GM19099 (cell line): ENCODE data around the gene EXOSC1.

ENCODE experiments used
- POLR2A ChIP-seq: IDR thresholded peaks from 3 replicates; pipeline ENCODE4 v1.6.1; 2011; ENCODE audit warnings: low read depth; ENCODE audit not compliant: insufficient read length; ENCODE audit errors: extremely low read depth

Gene EXOSC1

DNA sequence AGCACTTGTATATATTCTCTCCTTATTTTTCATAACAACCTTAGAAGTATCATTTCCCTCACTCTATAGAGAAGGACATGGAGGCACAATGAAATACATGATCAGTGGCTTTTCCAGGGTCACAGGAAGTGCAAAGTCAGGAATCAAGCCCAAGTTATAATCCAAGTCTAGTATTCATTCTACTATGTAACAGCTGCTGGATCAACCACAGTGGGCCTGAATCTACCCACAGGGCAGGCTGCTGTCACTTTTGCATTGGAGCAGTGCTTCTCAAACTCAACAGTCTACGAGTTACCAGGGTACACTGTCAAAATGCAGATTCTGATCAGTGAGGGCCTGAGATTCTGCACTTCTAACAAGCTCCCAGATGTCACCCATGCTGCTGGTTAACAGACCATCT, 18.4 kb upstream of the EXOSC1 start:
- TF ChIP-seq POLR2A = no peak

DNA sequence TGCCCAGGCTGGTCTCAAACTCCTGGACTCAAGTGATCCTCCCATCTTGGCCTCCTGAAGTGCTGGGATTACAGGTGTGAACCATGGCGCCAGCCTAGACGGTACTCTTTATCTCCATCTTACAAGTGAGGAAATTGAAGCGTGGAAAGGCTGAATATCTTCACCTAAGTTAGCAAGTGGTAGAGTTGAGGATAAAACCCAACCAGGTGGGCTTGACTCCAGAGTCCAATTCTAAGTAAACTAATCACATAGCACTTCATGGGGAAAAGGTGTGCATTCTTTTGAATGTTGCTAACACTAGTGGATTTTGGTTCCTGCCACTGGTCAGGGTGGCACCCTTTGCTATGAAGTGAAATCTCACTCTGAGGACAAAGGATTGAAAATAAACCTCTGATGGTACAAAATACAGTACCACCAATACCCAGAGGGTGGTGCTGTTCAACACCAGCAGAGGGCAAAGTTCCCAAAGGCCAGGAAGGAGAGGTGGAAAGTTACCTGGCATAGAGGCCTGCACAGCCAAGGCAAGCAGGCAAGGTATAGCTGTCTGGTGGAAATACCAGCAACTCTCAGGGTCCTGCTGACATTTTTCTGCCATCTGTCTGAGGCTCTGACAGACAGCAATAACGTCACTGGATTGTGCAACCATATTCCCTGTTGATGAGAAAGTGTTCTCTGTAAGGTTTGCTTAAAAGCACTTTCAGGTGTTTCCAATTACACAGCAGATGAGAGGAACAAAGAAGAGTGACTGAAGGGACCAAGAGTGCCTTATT, 17.7 kb upstream of the EXOSC1 start:
- TF ChIP-seq POLR2A = no peak

DNA sequence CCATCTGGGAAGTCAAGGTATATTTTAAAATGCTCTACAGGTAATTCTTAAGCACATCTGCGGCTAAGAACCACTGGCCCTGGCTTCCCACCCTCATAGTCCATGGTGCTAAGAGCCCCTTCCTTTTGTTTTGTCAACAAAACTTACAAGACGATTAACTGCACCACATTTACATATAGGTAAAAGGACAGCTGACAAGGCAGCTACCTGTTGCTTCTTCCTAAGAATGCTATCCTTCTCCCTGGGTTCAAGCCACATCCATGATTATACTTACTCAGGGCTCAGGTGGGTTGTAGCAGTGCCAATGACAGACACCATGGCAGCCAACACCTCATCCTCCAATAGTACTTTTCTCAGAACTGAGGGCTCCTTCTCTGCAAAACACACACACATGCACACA, 16.5 kb upstream of the EXOSC1 start:
- TF ChIP-seq POLR2A = no peak

- TF ChIP-seq POLR2A = no peak
Observed at GRCh38 chr10:97459933-97460332, 14.1 kb upstream of the EXOSC1 start.

DNA sequence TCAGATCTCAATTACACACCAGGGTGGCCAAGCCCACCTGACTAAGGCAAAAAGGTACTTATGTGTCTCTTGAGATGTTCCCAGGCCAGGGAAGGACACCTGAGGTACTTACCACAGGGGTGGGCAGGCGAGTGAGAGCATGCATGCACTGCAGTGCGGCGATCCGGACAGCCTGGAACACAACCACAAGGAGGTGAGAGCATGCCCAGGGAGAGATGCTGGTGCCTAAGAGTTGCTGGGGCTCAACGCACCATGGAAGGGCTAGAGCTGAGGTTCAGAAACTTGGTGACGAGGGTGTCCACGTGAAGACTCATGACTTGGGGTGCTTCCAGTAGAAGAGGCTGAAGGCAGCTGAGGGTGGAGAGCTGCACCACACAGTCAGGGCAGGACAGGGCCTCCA, 13.3 kb upstream of the EXOSC1 start:
- TF ChIP-seq POLR2A = no peak

DNA sequence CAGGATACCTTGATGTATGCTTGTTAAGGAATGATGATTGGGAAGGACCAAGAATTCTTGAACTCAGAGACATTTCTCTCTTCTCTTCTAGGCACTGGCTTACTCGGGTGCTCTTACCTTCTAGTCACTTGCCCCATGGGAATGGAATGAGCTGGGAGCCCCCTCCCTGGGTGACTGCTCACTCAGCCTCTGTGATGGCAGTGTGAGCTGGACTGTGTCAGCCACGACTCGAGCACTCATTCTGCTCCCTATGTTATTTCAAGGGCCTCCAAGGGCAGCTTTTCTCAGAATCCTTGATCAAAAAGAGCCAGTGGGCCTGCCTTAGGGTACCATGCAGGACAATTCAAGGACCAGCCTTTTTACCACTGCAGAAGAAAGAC, 10.9 kb upstream of the EXOSC1 start:
- TF ChIP-seq POLR2A = no peak

DNA sequence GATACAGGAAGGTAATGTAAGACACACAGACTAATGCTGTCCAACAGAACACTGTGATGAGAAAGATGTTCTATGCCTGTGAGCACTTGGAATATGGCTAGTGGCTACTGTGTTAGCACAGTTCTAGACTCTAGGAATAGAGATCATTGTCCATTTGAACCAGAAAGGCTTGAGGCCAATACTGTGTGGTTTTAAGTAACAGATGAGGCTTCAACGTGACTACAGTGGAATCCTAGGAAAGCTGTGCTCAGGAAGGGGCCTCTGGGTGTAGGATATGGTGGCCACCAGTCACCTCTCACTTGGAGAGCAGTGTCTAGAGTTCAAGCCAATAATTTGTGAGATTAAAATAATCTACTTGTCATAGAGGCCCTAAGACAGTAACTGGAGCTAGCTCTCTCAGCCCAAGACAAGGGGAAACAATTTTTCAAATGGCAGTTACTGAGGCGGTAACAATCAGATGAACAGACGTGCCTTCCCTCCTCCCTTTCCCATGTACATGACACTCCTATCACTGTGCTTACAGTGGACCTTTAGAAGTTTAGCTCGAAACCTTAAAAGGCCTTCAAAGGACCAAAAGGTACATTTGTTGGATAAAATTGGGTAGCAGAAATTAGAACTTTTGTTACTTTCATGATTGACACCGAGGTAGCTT, 10.4 kb upstream of the EXOSC1 start:
- no peak for TF ChIP-seq POLR2A

- TF ChIP-seq POLR2A = no peak
Observed at GRCh38 chr10:97454330-97455036, 8.7 kb upstream of the EXOSC1 start.

DNA sequence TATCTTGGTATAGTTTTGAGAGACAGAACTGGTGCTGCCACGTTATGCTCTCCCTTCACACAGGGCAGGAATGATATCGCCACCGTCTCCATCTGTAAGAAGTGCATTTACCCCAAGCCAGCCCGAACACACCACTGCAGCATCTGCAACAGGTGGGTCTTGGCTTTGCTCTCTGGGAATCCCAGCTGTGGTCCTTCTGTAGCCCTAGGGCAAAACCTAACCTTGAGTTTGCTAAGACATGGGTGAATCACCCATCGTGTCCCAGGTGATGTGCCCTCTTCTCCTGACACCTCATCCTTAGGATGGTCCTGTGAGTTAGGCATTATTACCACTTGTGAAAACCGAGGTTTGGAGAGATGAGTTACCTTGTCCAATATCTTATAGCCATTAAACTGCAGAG, 6.5 kb upstream of the EXOSC1 start:
- TF ChIP-seq POLR2A = no peak

DNA sequence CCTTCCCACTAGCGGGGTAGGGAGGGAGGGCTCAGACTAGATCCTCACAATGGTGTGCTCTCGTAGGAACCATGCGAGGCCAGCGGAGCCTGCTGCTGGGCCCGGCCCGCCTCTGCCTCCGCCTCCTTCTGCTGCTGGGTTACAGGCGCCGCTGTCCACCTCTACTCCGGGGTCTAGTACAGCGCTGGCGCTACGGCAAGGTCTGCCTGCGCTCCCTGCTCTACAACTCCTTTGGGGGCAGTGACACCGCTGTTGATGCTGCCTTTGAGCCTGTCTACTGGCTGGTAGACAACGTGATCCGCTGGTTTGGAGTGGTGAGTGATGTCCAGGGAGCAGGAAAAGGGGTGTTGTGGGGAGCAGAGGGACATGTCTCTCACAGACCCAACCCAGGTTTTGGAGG, 5.8 kb upstream of the EXOSC1 start:
- no peak for TF ChIP-seq POLR2A

- TF ChIP-seq POLR2A = no peak
Observed at GRCh38 chr10:97450828-97451227, 5.0 kb upstream of the EXOSC1 start.

DNA sequence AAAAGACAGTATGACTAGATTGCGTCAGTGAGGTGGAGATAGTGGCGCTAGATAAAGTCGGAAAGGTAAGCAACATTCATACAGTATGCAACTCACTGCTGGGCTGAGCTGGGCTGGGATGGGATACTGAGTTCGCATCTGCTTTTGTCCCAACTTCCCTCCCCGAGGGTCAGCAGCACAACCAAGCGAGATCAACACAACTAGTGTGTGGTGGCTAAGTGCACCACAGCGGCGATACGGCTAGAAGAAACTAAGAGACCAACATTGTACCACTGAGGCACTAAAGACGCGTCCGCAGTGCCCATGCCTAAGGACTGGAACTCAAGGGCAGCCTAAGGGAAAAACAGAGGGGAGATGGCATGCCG, 467 bp downstream of the EXOSC1 start:
- no peak for TF ChIP-seq POLR2A

- TF ChIP-seq POLR2A = no peak
Observed at GRCh38 chr10:97444212-97444611, 1.6 kb downstream of the EXOSC1 start.

GRCh38 chr10:97442277-97442676, 3.5 kb downstream of the EXOSC1 start:
- TF ChIP-seq POLR2A = no peak

- TF ChIP-seq POLR2A = no peak
Observed at GRCh38 chr10:97435211-97435610, 10.6 kb downstream of the EXOSC1 start.

DNA sequence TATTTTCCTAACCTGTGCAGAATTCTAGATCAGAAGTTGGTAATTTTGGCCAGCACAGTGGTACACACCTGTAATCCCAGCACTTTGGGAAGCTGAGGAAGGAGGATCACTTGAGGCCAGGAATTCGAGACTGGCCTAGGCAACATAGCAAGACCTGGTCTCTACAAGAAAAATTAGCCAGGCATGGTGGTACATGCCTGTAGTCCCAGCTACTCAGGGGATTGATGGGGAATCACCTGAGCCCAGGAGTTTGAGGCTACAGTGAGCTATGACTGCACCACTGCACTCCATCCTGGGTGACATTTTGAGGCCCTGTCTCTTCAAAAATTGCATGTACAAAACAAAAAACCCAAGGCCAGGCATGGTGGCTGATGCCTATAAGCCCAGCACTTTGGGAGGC, 11.2 kb downstream of the EXOSC1 start:
- no peak for TF ChIP-seq POLR2A
